Gastrocnemius medialis (tissue), 4 donors: ENCODE data around the gene PCDHA9. TPM values are rescaled to one million over a fixed set of nuclear protein-coding genes. Genes with fewer than 3 reads are reported as not detected.
"Not testable (repeated sequence)": the region's sequence is repeated elsewhere in the genome, so short reads cannot be mapped to it uniquely, and the experiment has no call there.

Experiments used
- ATAC-seq, 2 donors: fragments of 150-250 bp; one replicate each; pipeline ENCODE4 v1.9.1; 2016
- DNase-seq, 2 donors: peaks; one replicate each; pipeline ENCODE4 v3.0.0-alpha.2; 2019
- H3K27ac ChIP-seq, 4 donors: fragments of 200-600 bp; sonication (generic); 1 replicate in 1 of 4; 2 replicates in 3 of 4; pipeline ENCODE4 v1.5.1; 2016 to 2018; ENCODE audit warnings: mild to moderate bottlenecking in 2 of 4, moderate library complexity in 1 of 4
- H3K27me3 ChIP-seq, 3 donors: fragments of 200-600 bp; sonication (generic) in 2 of 3; 1 replicate in 1 of 3; 2 replicates in 2 of 3; pipeline versions ENCODE4 v1.5.1 to v1.6.0; 2016 to 2019; ENCODE audit warnings: mild to moderate bottlenecking in 1 of 3, moderate library complexity in 1 of 3
- H3K36me3 ChIP-seq, 2 donors: fragments of 200-600 bp; sonication (generic) in 1 of 2; one replicate each; pipeline ENCODE4 v1.5.1; 2017 to 2018
- H3K4me1 ChIP-seq, 2 donors: fragments of 200-600 bp; sonication (generic) in 1 of 2; one replicate each; pipeline ENCODE4 v1.5.1; 2016 to 2017; ENCODE audit warnings: mild to moderate bottlenecking in 2 of 2
- H3K4me3 ChIP-seq, 4 donors: fragments of 200-600 bp; sonication (generic) in 3 of 4; 1 replicate in 1 of 4; 2 replicates in 3 of 4; pipeline ENCODE4 v1.5.1; 2016 to 2019; ENCODE audit warnings: mild to moderate bottlenecking in 2 of 4
- H3K9me3 ChIP-seq, 3 donors: fragments of 200-600 bp; sonication (generic) in 2 of 3; 1 replicate in 1 of 3; 2 replicates in 2 of 3; pipeline ENCODE4 v1.5.1; 2016 to 2019
- CTCF ChIP-seq, 5 experiments: fragments of 450-650 bp in 3 of 5; fragments of 200-600 bp in 2 of 5; sonication (generic) in 2 of 5; IDR thresholded peaks in 4 of 5; conservative IDR thresholded peaks in 1 of 5; 1 replicate in 4 of 5; 2 replicates in 1 of 5; pipeline ENCODE4 v1.5.1; 2016 to 2019; ENCODE audit warnings: antibody characterized with exemption in 5 of 5, mild to moderate bottlenecking in 3 of 5, moderate library complexity in 3 of 5
- POLR2A ChIP-seq, 2 donors: fragments of 450-650 bp; IDR thresholded peaks; one replicate each; pipeline ENCODE4 v1.6.1; 2017; ENCODE audit warnings: antibody characterized with exemption in 2 of 2, mild to moderate bottlenecking in 2 of 2, moderate library complexity in 2 of 2
- in situ Hi-C, 4 donors: fragments of 200-750 bp; cut with MboI; loops; one replicate each; pipeline versions ENCODE4 v1.15.0 to v1.8.0; 2017; ENCODE audit warnings: low sequenced_read_pairs in 4 of 4
- intact Hi-C: fragments of 100-400 bp; cut with DNase I; formaldehyde crosslinking; loops from one replicate; pipeline ENCODE4 v1.15.1; 2023; ENCODE audit warnings: low total_unique reads
- total RNA-seq, 4 donors: library from RNA; depleted of rRNA; stranded (reverse); fragments of >200 nt; gene quantifications; one replicate each; pipeline versions ENCODE4 v1.1.0 to v1.2.3, GENCODE V29; 2016

The PCDHA9 gene
- total RNA-seq, 4 donors from 2014 or later: 0.07 TPM; not detected in 2

DNA sequence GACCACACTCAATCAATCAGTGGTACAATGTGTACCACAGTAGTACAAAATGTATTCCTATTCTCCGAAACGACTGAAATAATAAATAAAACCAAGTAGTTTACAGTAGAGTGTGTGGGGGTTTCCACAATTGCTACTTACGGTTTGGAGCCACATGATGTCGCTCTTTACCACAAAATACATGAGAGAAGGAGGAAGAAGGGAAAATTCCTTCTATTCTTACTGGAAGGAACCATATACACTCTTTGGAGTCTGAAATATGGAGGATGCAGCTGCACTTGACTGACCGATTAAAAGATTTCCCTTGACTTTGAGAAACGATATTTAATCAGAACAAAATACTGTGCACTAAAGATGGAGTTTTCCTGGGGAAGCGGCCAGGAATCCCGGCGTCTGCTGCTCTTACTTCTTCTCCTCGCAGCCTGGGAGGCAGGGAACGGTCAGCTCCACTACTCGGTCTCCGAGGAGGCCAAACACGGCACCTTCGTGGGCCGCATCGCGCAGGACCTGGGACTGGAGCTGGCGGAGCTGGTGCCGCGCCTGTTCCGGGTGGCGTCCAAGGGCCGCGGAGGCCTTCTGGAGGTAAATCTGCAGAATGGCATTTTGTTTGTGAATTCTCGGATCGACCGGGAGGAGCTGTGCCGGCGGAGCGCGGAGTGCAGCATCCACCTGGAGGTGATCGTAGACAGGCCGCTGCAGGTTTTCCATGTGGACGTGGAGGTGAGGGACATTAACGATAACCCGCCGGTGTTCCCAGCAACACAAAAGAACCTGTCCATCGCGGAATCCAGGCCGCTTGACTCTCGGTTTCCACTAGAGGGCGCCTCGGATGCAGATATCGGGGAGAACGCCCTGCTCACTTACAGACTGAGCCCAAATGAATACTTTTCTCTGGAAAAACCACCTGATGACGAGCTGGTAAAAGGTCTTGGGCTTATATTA is 41.1 kb upstream of the PCDHA9 start, which contains the start of gene PCDHA4:
Gene PCDHA4, plus strand, starts transcription at position 235 of the 942 bp plus-strand sequence.
- Histone ChIP-seq H3K36me3 (no peaks in the 10 kb centered on the region), H3K9me3 (no peaks in the 10 kb centered on the region), H3K4me3 (peak within 1 kb of the TSS in 2 of 4 donors; percentile 37 to 43), H3K4me1 (no peaks in the 10 kb centered on the region), H3K27ac (no peak within 1 kb of the TSS), H3K27me3 (peaks cover 0 to 6% (median 5%) of the 10 kb centered on the region in 3 donors)
- in situ Hi-C loops: no loop called here
- intact Hi-C loops: no loop called here
- TF ChIP-seq CTCF (IDR thresholded peaks at IDR 0.05 in 4 of 5, conservative IDR thresholded peaks at IDR 0.05 in 1 of 5): peak in 2 of 5 experiments; percentile 6 to 38
- TF ChIP-seq POLR2A (IDR thresholded peaks at IDR 0.05): no peak
- no peak for ATAC-seq
- DNase-seq: no peak

GRCh38 chr5:140808241-140808888 is 39.8 kb upstream of the PCDHA9 start:
- H3K4me1 ChIP-seq, intact Hi-C loops, ATAC-seq, DNase-seq, H3K9me3 ChIP-seq, H3K36me3 ChIP-seq, H3K4me3 ChIP-seq, H3K27ac ChIP-seq, in situ Hi-C loops, H3K27me3 ChIP-seq: not testable (repeated sequence)

- ATAC-seq: no peak
- in situ Hi-C loops: no loop called here
- peaks cover 0 to 6% (median 5%) of the 10 kb centered on the region in 3 donors for H3K27me3 ChIP-seq
- H3K4me3 ChIP-seq: no peak overlapping the region
- no peak for TF ChIP-seq POLR2A (IDR thresholded peaks at IDR 0.05)
- no peak for TF ChIP-seq CTCF (IDR thresholded peaks at IDR 0.05 in 4 of 5, conservative IDR thresholded peaks at IDR 0.05 in 1 of 5)
- DNase-seq: no peak
- H3K36me3 ChIP-seq: no peaks in the 10 kb centered on the region
- no peak overlapping the region for H3K27ac ChIP-seq
- intact Hi-C loops: no loop called here
- no peaks in the 10 kb centered on the region for H3K9me3 ChIP-seq
- no peaks in the 10 kb centered on the region for H3K4me1 ChIP-seq
Observed at GRCh38 chr5:140808889-140809291, 39.3 kb upstream of the PCDHA9 start.

GRCh38 chr5:140821375-140822280 is 26.6 kb upstream of the PCDHA9 start, which contains the start of gene PCDHA5:
TSS of gene PCDHA5 (plus strand) at chr5:140821613.
- no peaks in the 10 kb centered on the region for H3K9me3 ChIP-seq
- in situ Hi-C loops: no loop called here
- intact Hi-C loops: no loop called here
- H3K27ac ChIP-seq: no peak within 1 kb of the TSS
- DNase-seq: no peak
- H3K4me1 ChIP-seq: no peaks in the 10 kb centered on the region
- peaks cover 0 to 11% (median 8%) of the 10 kb centered on the region in 3 donors for H3K27me3 ChIP-seq
- peak within 1 kb of the TSS in 1 of 4 donors; percentile 2 for H3K4me3 ChIP-seq
- TF ChIP-seq CTCF (IDR thresholded peaks at IDR 0.05 in 4 of 5, conservative IDR thresholded peaks at IDR 0.05 in 1 of 5) (no peak), POLR2A (IDR thresholded peaks at IDR 0.05) (no peak)
- ATAC-seq: no peak
- no peaks in the 10 kb centered on the region for H3K36me3 ChIP-seq
